Measurements from ENCODE around the gene TRAPPC2. TPM values are rescaled to one million over a fixed set of nuclear protein-coding genes. Genes with fewer than 3 reads are reported as not detected.
"Not testable (repeated sequence)": the region's sequence is repeated elsewhere in the genome, so short reads cannot be mapped to it uniquely, and the experiment has no call there.

The TRAPPC2 gene
- total RNA-seq, 1 experiment from 2014 or later, result 23.0 TPM

DNA sequence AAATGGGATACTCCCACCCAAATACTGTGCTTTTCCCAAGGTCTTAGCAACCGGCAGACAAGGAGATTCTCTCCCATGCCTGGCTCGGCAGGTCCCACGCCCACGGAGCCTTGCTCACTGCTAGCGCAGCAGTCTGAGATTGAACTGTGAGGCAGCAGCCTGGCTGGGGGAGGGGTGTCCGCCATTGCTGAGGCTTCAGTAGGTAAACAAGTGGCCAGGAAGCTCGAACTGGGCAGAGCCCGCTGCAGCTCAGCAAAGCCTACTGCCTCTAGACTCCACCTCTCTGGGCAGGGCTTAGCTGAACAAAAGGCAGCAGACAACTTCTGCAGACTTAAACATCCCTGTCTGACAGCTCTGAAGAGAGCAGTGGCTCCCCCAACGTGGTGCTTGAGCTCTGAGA, 9.5 kb downstream of the TRAPPC2 start:
- not testable (repeated sequence) for H3K36me3 ChIP-seq (replicated peaks; ENCODE audit: control insufficient read depth, insufficient read depth, low read length); DNase-seq; H3K4me3 ChIP-seq (ENCODE audit: insufficient read depth, low read depth, low read length); H3K27me3 ChIP-seq (ENCODE audit: control insufficient read depth, insufficient read depth, low read length)

DNA sequence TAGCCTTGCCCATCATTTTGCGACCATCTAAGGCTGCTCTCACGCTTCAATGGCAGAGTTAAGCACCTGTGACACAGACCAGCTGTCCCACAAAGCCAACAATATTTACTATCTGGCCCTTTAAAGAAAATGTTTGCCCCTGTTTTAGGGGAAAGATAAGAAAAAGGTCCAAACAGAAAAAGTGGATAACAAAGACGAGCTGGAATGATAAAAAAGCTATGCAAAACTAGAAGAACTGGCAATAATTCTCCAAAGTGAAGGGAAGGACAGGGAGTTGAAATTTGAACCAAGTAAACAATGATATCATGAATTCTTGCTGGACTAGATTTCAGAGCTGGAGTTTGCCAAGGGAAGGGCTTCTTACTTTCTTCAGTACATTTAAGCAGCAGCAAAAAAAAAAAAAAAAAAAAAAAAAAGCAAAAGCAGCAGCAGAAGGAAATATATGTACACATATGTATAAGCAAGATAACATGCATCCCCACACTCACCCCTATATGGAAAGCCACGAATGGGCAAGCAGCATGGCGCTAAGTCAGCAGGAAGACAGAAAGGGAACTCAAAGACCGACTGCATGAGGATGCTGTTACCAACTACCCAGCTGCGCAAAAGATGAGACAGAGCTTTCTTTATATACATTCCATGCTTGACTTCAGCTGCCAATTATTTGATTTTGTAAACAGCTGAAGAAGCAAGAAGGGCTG, 12.5 kb downstream of the TRAPPC2 start:
- H3K27me3 ChIP-seq (ENCODE audit: control insufficient read depth, insufficient read depth, low read length), result no peaks in the 10 kb centered on the region
- no peak overlapping the region for H3K4me3 ChIP-seq (ENCODE audit: insufficient read depth, low read depth, low read length)
- peaks cover 4% of the 10 kb centered on the region for H3K36me3 ChIP-seq (replicated peaks; ENCODE audit: control insufficient read depth, insufficient read depth, low read length)
- DNase-seq, result no peak

DNA sequence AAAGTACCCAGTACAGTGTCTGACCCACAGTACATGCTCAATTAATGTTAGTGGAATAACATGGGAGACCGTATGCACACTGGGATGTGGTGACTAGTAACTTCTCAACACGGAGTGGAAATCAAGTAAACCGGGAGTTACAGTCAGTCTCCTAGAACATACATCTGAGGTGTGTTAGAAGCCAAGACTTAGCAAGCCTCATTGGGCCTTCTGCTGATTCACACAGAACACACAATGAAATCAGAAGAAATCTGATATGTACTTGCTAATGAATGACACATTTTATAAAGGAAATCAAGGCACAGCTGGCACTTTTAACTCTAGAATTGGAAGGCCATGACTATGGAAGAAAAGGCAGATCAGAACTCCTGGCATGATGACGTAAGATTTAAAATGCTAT, 13.0 kb downstream of the TRAPPC2 start:
- DNase-seq, result no peak
- H3K27me3 ChIP-seq (ENCODE audit: control insufficient read depth, insufficient read depth, low read length), result no peaks in the 10 kb centered on the region
- no peak overlapping the region for H3K4me3 ChIP-seq (ENCODE audit: insufficient read depth, low read depth, low read length)
- peaks cover 4% of the 10 kb centered on the region for H3K36me3 ChIP-seq (replicated peaks; ENCODE audit: control insufficient read depth, insufficient read depth, low read length)

DNA sequence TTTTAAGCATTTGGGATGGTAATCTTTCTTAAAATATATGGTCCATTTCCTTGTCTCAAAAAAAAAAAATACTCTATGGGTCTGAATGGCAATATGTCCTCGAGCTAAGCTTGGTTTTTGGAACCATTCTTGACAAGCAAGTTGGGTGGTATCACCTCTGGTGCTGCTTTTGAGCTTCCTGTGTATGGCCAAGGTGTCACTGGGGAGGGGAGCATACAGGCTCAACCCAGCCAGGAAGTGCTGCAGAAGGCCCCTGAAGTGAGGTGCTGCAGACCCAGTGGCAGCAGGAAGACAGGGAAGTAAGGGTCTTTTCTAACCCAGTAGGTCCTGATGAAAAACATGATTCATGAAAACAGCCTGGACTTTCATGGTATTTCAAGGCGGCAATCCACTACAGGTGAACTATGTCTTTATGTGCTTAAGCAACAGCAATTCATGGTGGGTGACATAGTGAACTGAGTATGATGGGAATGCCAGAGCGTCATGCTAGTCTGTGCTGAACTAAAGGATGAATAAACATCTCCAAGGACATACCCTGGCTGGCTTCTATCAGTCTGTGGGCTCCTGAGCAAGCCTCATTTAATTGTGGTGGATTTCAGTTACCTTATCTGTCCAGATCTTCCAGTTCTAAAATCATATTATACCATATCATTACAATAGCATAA, 15.1 kb downstream of the TRAPPC2 start:
- H3K4me3 ChIP-seq (ENCODE audit: insufficient read depth, low read depth, low read length), result no peak overlapping the region
- H3K27me3 ChIP-seq (ENCODE audit: control insufficient read depth, insufficient read depth, low read length), result no peaks in the 10 kb centered on the region
- peaks cover 4% of the 10 kb centered on the region for H3K36me3 ChIP-seq (replicated peaks; ENCODE audit: control insufficient read depth, insufficient read depth, low read length)
- DNase-seq, result no peak

DNA sequence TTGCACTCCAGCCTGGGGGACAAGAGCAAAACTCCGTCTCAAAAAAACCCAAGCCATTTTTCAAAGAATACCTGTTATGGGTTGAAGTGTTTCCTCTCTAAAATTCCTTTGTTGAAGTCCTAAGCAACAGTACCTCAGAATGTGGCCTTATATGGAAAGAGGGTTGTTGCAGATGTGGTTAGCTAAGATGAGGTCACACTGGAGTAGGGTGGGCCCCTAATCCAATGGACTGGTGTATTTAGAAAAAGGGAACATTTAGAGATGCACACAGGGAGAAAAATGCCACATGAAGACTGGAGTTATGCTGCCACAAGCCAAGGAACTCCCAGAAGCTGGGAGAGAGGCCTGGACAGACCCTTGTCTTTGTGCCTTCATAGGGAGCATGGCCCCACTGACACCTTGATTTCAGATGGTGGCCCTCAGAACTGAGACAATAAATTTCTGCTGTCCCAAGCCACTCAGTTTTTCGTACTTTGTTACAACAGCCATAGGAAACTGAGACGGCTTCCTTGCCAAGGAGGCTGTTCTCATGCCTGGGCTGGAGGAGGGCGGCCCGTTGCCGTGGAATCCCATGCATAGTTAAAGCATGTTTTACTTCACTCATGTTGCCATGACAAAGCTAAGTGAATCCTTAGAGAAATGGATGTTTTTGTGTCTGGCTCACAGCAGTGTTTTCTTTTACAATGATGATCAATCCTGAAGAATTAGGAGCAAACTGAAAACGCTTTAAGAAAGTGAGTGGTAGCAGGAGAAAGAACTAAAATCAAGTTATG, 16.5 kb downstream of the TRAPPC2 start:
- Histone ChIP-seq H3K36me3 (replicated peaks; ENCODE audit: control insufficient read depth, insufficient read depth, low read length) (peaks cover 4% of the 10 kb centered on the region), H3K27me3 (ENCODE audit: control insufficient read depth, insufficient read depth, low read length) (no peaks in the 10 kb centered on the region), H3K4me3 (ENCODE audit: insufficient read depth, low read depth, low read length) (no peak overlapping the region)
- DNase-seq, result no peak

DNA sequence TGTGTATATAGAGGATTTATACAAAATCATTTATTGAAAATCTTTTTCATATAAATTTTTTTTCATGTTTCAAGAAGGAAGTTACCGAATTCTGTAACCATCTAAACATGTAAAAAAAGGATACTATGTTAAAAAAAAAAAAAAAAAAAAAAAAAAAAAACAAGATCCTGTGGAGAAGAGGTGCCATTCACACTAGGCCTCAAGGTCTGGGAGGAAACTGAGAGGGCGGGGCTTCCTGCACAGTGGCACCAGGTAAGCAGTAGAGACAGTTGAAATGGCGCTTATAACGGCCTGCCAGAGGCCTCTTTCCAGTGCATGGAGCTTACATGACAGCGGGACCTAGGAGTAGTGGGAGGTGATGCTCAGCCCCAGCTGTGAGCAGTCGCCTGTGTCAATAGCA, 17.5 kb downstream of the TRAPPC2 start:
- H3K4me3 ChIP-seq (ENCODE audit: insufficient read depth, low read depth, low read length), result no peak overlapping the region

DNA sequence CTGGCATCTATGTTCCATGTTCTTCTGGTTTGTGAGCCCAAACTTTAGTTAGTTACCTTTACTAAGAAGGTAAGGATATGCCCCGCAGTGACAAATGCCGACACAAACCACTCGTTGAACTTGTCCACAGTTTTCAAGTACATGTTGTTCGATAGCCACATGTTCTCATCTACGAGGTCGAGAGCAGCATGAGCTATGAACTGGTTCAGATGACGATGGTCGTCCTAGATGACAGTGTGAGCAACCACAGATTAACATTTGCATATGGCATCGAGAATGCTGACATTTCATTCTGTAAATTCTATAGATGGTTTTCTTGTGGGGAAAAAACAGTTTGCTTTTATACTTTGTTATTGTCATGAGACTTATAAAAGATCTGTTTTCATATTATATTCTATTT, 18.0 kb downstream of the TRAPPC2 start:
- no peak for DNase-seq
- H3K27me3 ChIP-seq (ENCODE audit: control insufficient read depth, insufficient read depth, low read length), result no peaks in the 10 kb centered on the region
- H3K4me3 ChIP-seq (ENCODE audit: insufficient read depth, low read depth, low read length), result no peak overlapping the region
- peaks cover 5% of the 10 kb centered on the region for H3K36me3 ChIP-seq (replicated peaks; ENCODE audit: control insufficient read depth, insufficient read depth, low read length)

More for the DNA sequence above, 17.5 kb downstream of the TRAPPC2 start:
- Histone ChIP-seq H3K27me3 (ENCODE audit: control insufficient read depth, insufficient read depth, low read length) (no peaks in the 10 kb centered on the region), H3K36me3 (replicated peaks; ENCODE audit: control insufficient read depth, insufficient read depth, low read length) (peaks cover 4% of the 10 kb centered on the region)
- DNase-seq, result no peak

DNA sequence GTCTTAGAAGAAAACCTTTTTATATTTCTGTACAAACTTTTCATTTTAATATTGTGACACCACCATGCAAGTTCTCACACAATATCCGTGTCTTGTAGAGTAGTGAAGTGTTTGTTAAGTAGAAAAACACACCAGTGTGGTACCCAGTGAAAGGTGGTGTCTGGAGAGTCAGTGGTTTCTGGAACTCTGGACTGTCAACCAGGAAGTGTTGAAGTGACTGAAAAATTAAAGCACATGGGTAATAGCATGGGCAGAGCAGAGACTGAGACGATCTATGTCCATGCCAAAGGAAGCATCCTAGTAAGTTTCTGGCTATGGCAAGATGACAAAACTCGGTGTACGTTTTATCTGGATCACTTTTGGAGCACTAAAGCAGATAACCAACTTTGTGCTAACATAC, 23.3 kb downstream of the TRAPPC2 start:
- no peak overlapping the region for H3K4me3 ChIP-seq (ENCODE audit: insufficient read depth, low read depth, low read length)
- no peaks in the 10 kb centered on the region for H3K27me3 ChIP-seq (ENCODE audit: control insufficient read depth, insufficient read depth, low read length)
- no peak for DNase-seq
- peaks cover 5% of the 10 kb centered on the region for H3K36me3 ChIP-seq (replicated peaks; ENCODE audit: control insufficient read depth, insufficient read depth, low read length)

DNA sequence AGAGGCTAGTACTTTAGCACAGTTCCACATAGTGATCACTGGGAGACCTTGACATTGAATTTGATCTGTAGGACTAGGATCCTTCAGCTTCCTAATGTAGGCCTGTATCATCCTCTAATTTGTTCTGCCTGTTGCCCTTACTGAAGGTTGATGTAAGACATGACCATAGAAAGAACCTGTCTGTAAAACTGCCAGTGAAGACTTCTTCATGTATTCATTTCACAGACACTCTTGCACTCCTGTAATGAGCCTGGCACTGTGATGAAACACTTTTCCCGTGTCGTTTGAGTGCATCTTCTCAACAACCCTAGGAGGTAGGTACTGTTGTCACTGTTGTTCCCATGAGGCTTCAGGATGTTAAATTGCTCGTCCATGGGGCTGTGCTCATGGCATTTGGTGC, 30.8 kb downstream of the TRAPPC2 start:
- no peaks in the 10 kb centered on the region for H3K27me3 ChIP-seq (ENCODE audit: control insufficient read depth, insufficient read depth, low read length)
- no peak overlapping the region for H3K4me3 ChIP-seq (ENCODE audit: insufficient read depth, low read depth, low read length)
- DNase-seq, result no peak
- peaks cover 2% of the 10 kb centered on the region for H3K36me3 ChIP-seq (replicated peaks; ENCODE audit: control insufficient read depth, insufficient read depth, low read length)

DNA sequence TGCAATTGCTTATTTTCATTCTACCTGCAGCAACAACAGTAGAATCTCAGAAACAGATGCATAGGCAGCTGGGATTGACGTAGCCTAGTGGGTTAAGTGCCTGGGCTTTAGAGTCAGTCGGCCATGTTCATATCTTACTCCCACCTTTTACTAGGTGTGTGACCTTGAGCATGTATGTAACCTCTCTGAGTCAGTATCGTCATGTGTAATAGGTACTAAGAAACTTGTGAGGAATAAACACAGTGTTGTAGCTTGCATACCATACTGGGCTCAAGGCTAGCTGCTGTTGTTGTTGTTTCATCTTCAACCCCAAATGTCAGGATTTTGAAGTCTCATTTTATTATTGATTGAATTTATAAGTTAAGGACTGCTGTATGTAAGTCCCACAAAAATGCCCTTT, 31.3 kb downstream of the TRAPPC2 start:
- no peak for DNase-seq
- H3K27me3 ChIP-seq (ENCODE audit: control insufficient read depth, insufficient read depth, low read length), result no peaks in the 10 kb centered on the region
- no peaks in the 10 kb centered on the region; the same call in none of the 2 replicates for H3K36me3 ChIP-seq (replicated peaks; ENCODE audit: control insufficient read depth, insufficient read depth, low read length)
- H3K4me3 ChIP-seq (ENCODE audit: insufficient read depth, low read depth, low read length), result no peak overlapping the region

DNA sequence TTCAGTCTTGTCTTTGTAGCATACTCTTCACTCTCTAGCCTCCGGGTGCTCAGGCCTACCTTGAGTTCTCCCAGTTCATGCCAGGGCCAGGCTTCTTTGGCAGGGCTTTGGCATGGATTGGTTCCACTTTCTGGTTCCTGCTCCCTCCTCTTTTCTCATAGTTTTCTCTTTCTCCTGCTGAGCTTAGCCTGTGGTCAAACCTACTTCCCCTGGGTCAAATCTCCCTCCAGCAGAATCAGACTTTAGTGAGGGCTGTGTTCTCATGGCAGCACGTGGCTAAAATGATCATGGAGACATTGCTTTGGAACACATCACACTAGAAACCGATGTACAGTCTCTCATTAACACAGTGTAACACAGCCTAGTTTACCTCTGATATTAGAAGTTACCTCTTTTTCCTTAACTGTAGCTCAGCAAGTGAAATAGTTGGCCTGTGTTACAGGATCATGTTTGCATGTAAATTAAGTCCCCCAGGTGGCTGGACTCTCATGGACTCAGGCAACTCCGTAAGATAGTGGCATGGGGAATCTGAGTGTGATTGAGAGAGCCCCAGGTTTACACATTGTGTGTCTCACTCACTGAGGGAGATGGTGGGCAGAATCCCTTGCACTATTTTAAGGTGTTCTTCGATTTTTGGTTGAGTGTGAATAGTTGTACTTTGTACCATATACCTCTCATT, 32.2 kb downstream of the TRAPPC2 start:
- no peak for DNase-seq
- H3K36me3 ChIP-seq (replicated peaks; ENCODE audit: control insufficient read depth, insufficient read depth, low read length), result no peaks in the 10 kb centered on the region; the same call in none of the 2 replicates
- no peaks in the 10 kb centered on the region for H3K27me3 ChIP-seq (ENCODE audit: control insufficient read depth, insufficient read depth, low read length)
- H3K4me3 ChIP-seq (ENCODE audit: insufficient read depth, low read depth, low read length), result no peak overlapping the region

DNA sequence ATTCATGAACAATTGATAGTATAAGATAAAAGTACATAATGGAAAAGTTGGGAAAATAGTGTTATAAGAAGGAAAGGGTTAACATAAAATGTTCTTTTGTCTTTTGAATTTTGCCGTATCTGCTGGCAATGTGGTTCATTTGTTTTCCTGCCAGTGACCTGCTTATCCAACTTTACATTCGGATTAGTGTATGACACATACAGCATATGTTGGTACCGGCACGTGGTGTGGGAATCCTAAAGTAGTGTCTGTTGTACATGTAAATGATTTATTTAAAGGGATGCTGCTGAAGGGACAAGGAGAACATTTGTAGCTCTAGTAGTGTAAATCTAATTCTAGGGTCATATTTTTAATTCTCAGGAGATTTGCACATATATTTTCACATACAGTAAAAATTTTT, 34.0 kb downstream of the TRAPPC2 start:
- no peaks in the 10 kb centered on the region for H3K27me3 ChIP-seq (ENCODE audit: control insufficient read depth, insufficient read depth, low read length)
- DNase-seq, result no peak
- H3K36me3 ChIP-seq (replicated peaks; ENCODE audit: control insufficient read depth, insufficient read depth, low read length), result no peaks in the 10 kb centered on the region; the same call in none of the 2 replicates
- H3K4me3 ChIP-seq (ENCODE audit: insufficient read depth, low read depth, low read length), result no peak overlapping the region

DNA sequence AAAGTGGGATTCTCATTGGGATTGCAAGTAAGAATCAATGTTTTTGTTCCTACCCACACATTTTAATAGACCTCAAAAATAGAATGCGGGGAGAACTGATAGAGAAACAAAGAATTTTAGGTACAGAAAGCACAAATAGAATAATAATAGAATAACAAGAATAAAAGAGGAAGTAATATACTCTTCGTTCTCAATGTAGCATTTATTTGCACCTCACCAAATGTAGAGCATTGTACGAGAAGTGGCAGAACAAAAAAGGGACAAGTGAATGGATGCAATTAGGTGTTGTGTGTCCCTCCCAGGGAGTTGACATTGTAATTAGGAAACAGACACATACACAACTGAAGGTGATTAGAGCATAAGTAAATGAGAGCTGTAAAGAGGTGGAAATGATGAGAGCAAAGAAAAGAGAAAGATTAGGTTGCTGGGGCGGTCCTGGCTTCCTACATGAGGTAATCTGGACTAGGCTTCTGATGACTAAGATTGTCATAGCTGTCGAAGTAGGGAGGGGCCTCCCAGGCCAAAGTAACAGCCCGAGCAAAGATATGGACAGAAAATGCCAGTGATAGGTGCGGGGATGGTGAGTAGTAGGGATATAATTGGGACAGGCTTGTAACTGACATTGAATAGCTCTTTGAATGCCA, 35.1 kb downstream of the TRAPPC2 start:
- no peaks in the 10 kb centered on the region; the same call in none of the 2 replicates for H3K36me3 ChIP-seq (replicated peaks; ENCODE audit: control insufficient read depth, insufficient read depth, low read length)
- no peaks in the 10 kb centered on the region for H3K27me3 ChIP-seq (ENCODE audit: control insufficient read depth, insufficient read depth, low read length)
- no peak overlapping the region for H3K4me3 ChIP-seq (ENCODE audit: insufficient read depth, low read depth, low read length)
- DNase-seq, result no peak

DNA sequence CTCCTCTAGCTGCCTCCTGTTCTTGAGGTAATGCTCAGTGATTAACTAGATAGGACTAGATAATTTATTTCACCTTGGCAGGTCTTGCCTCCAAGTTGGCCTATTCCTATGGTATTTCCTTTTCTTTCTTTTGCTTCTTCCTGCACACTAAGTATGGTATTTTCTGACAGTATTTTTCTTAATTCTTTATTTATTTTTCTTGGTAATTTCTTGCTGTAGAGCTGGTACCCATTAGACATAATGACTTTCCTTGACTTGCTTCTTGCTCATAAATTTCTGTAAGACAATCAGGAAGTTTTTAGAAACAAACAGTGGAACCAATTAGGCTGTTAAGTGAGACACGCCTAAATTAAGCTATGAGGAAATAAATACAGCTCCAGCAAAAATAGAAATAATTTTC, 36.0 kb downstream of the TRAPPC2 start:
- Histone ChIP-seq H3K4me3 (ENCODE audit: insufficient read depth, low read depth, low read length) (no peak overlapping the region), H3K36me3 (replicated peaks; ENCODE audit: control insufficient read depth, insufficient read depth, low read length) (no peaks in the 10 kb centered on the region), H3K27me3 (ENCODE audit: control insufficient read depth, insufficient read depth, low read length) (no peaks in the 10 kb centered on the region)
- no peak for DNase-seq
